ENCODE results near the gene PRRT3. TPM values are rescaled to one million over a fixed set of nuclear protein-coding genes. Genes with fewer than 3 reads are reported as not detected.

PRRT3 gene
- total and polyA plus RNA-seq, 2 of the 8 experiments (the other 6 are each of a cell fraction or from before 2014, with no cell fraction given): 9.0 to 9.2 TPM

GRCh38 chr3:9942164-9942563 lies 10.0 kb downstream of the PRRT3 start:
- Histone ChIP-seq H3K14ac (ENCODE audit: insufficient read length) (no peak overlapping the region), H3K27ac (ENCODE audit: low read depth, low read length) (no peak overlapping the region), H3K4me2 (ENCODE audit: insufficient read depth in 1 of 2, low read depth in 2 of 2, low read length in 2 of 2) (no peak overlapping the region), H3K79me1 (ENCODE audit: low read depth, low read length) (no peaks in the 10 kb centered on the region), H2BK15ac (ENCODE audit: low read length) (no peak overlapping the region), H3K36me3 (ENCODE audit: control insufficient read depth in 2 of 4, insufficient read depth in 4 of 4, low read length in 3 of 4) (no peaks in the 10 kb centered on the region), H3K4me1 (replicated peaks in 1 of 4; ENCODE audit: control insufficient read depth in 3 of 4, insufficient read depth in 4 of 4, low read length in 3 of 4) (peaks cover 0 to 4% (median 1%) of the 10 kb centered on the region in 4 experiments; a peak in 4 of 7 replicates), H3K79me2 (ENCODE audit: control insufficient read depth in 1 of 2, insufficient read depth in 2 of 2, low read length in 2 of 2) (no peaks in the 10 kb centered on the region), H3K9ac (replicated peaks in 1 of 4; ENCODE audit: extremely low read depth in 1 of 4, low read depth in 3 of 4, low read length in 3 of 4) (no peak overlapping the region), H4K5ac (ENCODE audit: insufficient read length, low read depth, low read length) (no peak overlapping the region), H4K20me1 (replicated peaks in 1 of 2; ENCODE audit: control insufficient read depth in 1 of 2, insufficient read depth in 2 of 2, low read length in 2 of 2) (no peaks in the 10 kb centered on the region), H2BK20ac (ENCODE audit: low read length) (no peak overlapping the region), H3K27me3 (replicated peaks in 1 of 4; ENCODE audit: control insufficient read depth in 3 of 4, extremely low read depth in 1 of 4, insufficient read depth in 3 of 4, low read length in 3 of 4) (no peaks in the 10 kb centered on the region), H3K4me3 (ENCODE audit: extremely low read depth in 1 of 4, insufficient read depth in 2 of 4, low read depth in 3 of 4, low read length in 4 of 4) (no peak overlapping the region), H2AK5ac (ENCODE audit: low read depth, low read length) (no peak overlapping the region), H2AFZ (ENCODE audit: low read length) (no peak overlapping the region), H3K9me3 (ENCODE audit: insufficient read depth in 2 of 2, low read depth in 1 of 2, low read length in 1 of 2) (peaks cover 0 to 4% of the 10 kb centered on the region in 2 experiments; a peak in 1 of 4 replicates), H2BK120ac (replicated peaks; ENCODE audit: low read depth, low read length) (no peak overlapping the region), H2BK12ac (ENCODE audit: low read depth, low read length) (no peak overlapping the region), H3K23ac (ENCODE audit: insufficient read length) (no peak overlapping the region), H4K91ac (replicated peaks; ENCODE audit: insufficient read length, low read length) (no peak overlapping the region), H3K18ac (ENCODE audit: extremely low read depth, low read length) (no peak overlapping the region), H2BK5ac (ENCODE audit: low read depth, low read length) (no peak overlapping the region), H4K8ac (ENCODE audit: extremely low read depth, insufficient read depth, low read length) (no peak overlapping the region), H3K23me2 (ENCODE audit: low read depth, low read length) (peaks cover 13% of the 10 kb centered on the region; the same call in 1 of the 2 replicates), H3K4ac (replicated peaks; ENCODE audit: insufficient read length, low read depth, low read length) (no peak overlapping the region), H3K56ac (replicated peaks; ENCODE audit: insufficient read length, low read depth, low read length) (no peak overlapping the region)
- no peak for DNase-seq (ENCODE audit: low read depth in 1 of 2, low spot score in 2 of 2)
- TF ChIP-seq JUN (IDR thresholded peaks at IDR 0.05; ENCODE audit: low read depth, low read length): no peak
- no peak for FAIRE-seq
- 75% methylated on average over 2 of the region's 4 CpGs; no CpG with 5 or more reads in 1 of the 2 experiments for WGBS, 2 experiments (ENCODE audit: extremely low coverage in 1 of 2, insufficient coverage in 1 of 2, insufficient read length in 1 of 2, insufficient replicate concordance in 2 of 2, low coverage in 1 of 2, low lambda C conversion rate in 2 of 2, missing lambda C conversion rate in 1 of 2)
- POLR2A ChIA-PET (ENCODE audit: partially characterized antibody): interaction anchor here (0.9 to 1.8 kb wide), 10 partner anchors 8 to 149 kb away, joined by 3 to 6 read pairs (median 3); partner anchors contain the start of genes ARPC4, CRELD1, PRRT3 and TTLL3
- CTCF ChIA-PET (ENCODE audit: partially characterized antibody): interaction anchor here (0.6 to 2.1 kb wide), 8 partner anchors 10 to 115 kb away, joined by 3 to 8 read pairs (median 5); partner anchors contain the start of gene PRRT3

Measured in H1 (cell line).